ENCODE data around the gene HOXB4.

The HOXB4 gene

DNA sequence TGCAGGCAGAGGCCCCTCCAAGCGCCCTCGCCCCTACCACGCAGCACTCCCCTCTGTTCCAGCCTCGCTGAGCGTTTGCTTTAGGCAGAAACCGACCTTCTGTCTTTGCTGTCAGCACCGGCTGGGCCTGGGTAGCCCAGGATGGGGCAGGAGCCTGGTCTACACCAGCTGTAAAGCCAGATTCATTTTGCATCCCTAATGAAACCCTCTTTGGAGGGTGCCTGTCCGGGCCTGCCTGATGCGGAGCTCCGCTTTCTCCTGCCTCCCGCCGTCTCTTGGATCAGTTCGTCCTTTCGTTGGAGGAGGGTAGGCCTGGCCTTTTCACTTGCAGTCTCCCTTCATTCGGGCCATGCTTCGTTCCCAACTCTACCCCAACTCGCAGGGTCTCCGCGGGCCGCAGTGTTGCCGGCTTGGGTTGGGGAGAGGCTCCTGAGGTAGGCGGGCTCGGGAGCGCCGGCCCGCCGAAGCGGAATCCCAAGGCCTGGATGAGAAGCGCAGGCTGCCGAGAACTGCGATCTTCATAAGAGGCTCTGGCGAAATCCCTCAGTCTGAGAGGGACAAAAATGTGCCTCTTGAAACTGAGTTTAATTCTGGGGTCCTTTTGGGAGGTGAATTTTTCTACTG, 41.8 kb upstream of the HOXB4 start:
- DNase-seq = no peak
- H3K4me1 ChIP-seq = no peaks in the 10 kb centered on the region
- peaks cover 100% of the 10 kb centered on the region for H3K27me3 ChIP-seq

DNA sequence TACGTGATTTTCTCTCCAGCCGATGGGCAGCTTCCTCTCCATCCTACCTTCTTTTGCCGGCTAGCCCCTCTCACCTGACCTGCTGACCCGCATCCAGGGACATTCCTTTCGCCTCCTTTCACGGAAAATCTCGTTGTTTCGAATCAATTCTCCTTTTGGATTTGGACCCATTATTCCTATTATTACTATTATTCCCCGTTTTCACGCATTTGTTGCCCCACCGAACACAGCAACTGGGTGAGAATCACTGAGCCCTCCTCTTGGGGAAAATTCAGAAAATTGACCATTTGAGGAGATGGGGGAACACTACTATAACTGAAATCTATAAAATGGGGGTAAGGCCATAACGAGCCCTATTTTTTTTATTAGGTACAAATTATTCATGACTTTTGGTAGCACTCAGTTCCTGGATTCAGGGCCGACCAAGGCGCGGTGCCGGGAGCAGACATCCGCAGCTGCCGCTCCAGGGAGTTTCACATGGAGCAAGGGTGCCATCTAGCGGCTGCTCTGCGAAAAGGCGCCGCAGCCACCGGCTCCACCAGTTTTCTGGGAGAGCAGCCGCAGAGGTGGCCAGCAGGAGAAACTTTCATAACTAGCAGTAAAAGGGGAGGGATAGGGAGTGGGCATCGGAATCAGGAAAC, 40.2 kb upstream of the HOXB4 start:
- H3K4me1 ChIP-seq = no peaks in the 10 kb centered on the region
- H3K4me3 ChIP-seq (ENCODE audit: low read depth, low read length) = no peak overlapping the region
- DNase-seq = peak; percentile 81
- peaks cover 97% of the 10 kb centered on the region for H3K27me3 ChIP-seq
- TF ChIP-seq, protein P1, sequence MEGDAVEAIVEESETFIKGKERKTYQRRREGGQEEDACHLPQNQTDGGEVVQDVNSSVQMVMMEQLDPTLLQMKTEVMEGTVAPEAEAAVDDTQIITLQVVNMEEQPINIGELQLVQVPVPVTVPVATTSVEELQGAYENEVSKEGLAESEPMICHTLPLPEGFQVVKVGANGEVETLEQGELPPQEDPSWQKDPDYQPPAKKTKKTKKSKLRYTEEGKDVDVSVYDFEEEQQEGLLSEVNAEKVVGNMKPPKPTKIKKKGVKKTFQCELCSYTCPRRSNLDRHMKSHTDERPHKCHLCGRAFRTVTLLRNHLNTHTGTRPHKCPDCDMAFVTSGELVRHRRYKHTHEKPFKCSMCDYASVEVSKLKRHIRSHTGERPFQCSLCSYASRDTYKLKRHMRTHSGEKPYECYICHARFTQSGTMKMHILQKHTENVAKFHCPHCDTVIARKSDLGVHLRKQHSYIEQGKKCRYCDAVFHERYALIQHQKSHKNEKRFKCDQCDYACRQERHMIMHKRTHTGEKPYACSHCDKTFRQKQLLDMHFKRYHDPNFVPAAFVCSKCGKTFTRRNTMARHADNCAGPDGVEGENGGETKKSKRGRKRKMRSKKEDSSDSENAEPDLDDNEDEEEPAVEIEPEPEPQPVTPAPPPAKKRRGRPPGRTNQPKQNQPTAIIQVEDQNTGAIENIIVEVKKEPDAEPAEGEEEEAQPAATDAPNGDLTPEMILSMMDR (IDR thresholded peaks at IDR 0.05; ENCODE audit: low read depth, low read length) = peak; percentile 95
- H3K9me3 ChIP-seq = no peaks in the 10 kb centered on the region
- no peaks in the 10 kb centered on the region for H3K36me3 ChIP-seq

More for the DNA sequence above, 41.8 kb upstream of the HOXB4 start:
- TF ChIP-seq, protein P1 (IDR thresholded peaks at IDR 0.05; ENCODE audit: low read depth, low read length) = no peak
- Histone ChIP-seq H3K9me3 (no peaks in the 10 kb centered on the region), H3K4me3 (ENCODE audit: low read depth, low read length) (no peak overlapping the region), H3K36me3 (no peaks in the 10 kb centered on the region)

- TF ChIP-seq, protein P1 (IDR thresholded peaks at IDR 0.05; ENCODE audit: low read depth, low read length) = no peak
- Histone ChIP-seq H3K9me3 (no peaks in the 10 kb centered on the region), H3K4me3 (ENCODE audit: low read depth, low read length) (no peak overlapping the region), H3K4me1 (no peaks in the 10 kb centered on the region), H3K27me3 (peaks cover 96% of the 10 kb centered on the region), H3K36me3 (no peaks in the 10 kb centered on the region)
- DNase-seq = no peak
Measured at GRCh38 chr17:48617471-48618255, 39.5 kb upstream of the HOXB4 start.

DNA sequence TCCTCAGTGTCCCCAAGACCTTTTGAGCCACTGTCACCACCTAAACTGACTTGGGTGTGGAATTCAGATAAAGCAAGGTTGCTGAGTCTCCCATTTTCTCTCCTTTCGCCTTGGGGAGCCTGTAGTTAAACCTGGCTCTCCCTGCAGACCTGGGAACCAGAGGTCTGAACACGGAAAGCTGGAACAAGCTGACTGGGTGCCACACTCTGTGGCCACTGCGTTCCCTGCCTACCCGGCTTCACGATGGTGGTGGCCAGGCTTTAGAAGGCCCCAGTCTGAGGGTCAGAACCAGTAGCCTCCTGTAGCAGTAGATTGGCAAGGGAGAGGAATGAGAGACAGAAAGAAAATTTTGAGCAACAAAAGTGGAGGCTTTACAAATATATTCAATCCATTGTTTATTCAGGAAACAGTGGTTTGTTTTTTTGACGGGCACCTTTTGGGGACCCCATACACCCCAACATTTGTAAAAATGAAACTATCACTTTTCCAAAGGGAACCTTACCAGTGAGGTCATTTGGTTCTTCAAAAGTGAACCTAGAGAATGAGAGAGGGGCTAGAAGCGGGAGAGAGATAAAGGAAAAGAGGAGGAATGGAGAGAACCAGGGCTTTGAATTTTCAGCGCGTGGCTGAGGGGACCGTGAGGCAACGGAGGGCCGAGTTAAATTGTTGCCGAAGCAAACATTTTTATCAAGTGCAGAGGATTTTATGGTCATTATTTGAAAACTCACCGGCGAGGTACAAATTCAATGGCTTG, 38.7 kb upstream of the HOXB4 start:
- Histone ChIP-seq H3K9me3 (no peaks in the 10 kb centered on the region), H3K4me3 (ENCODE audit: low read depth, low read length) (no peak overlapping the region), H3K27me3 (peaks cover 96% of the 10 kb centered on the region), H3K4me1 (no peaks in the 10 kb centered on the region), H3K36me3 (no peaks in the 10 kb centered on the region)
- TF ChIP-seq, protein P1 (IDR thresholded peaks at IDR 0.05; ENCODE audit: low read depth, low read length) = no peak
- DNase-seq = no peak

- Histone ChIP-seq H3K27me3 (peaks cover 95% of the 10 kb centered on the region), H3K4me1 (no peaks in the 10 kb centered on the region), H3K9me3 (no peaks in the 10 kb centered on the region), H3K4me3 (ENCODE audit: low read depth, low read length) (no peak overlapping the region), H3K36me3 (no peaks in the 10 kb centered on the region)
- TF ChIP-seq, protein P1 (IDR thresholded peaks at IDR 0.05; ENCODE audit: low read depth, low read length) = no peak
- DNase-seq = no peak
Measured at GRCh38 chr17:48615963-48616716, 38.0 kb upstream of the HOXB4 start.

Data from BE2C (cell line).